ENCODE results near the gene ERBB2.
A peak's percentile ranks its signal among the peaks of the same experiment; 100 is the strongest.

The ERBB2 gene

GRCh38 chr17:39663688-39664580, 35.9 kb upstream of the ERBB2 start:
- TF ChIP-seq, protein P1, sequence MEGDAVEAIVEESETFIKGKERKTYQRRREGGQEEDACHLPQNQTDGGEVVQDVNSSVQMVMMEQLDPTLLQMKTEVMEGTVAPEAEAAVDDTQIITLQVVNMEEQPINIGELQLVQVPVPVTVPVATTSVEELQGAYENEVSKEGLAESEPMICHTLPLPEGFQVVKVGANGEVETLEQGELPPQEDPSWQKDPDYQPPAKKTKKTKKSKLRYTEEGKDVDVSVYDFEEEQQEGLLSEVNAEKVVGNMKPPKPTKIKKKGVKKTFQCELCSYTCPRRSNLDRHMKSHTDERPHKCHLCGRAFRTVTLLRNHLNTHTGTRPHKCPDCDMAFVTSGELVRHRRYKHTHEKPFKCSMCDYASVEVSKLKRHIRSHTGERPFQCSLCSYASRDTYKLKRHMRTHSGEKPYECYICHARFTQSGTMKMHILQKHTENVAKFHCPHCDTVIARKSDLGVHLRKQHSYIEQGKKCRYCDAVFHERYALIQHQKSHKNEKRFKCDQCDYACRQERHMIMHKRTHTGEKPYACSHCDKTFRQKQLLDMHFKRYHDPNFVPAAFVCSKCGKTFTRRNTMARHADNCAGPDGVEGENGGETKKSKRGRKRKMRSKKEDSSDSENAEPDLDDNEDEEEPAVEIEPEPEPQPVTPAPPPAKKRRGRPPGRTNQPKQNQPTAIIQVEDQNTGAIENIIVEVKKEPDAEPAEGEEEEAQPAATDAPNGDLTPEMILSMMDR (IDR thresholded peaks at IDR 0.05; ENCODE audit: insufficient read depth, low read length, poor library complexity, severe bottlenecking) = no peak
- DNase-seq (ENCODE audit: extremely low read depth, insufficient read length) = no peak
- Histone ChIP-seq H3K27me3 (replicated peaks; ENCODE audit: control insufficient read depth, insufficient read depth, low read length) (no peaks in the 10 kb centered on the region; the same call in 1 of the 2 replicates), H3K36me3 (ENCODE audit: control insufficient read depth, insufficient read depth, low read length) (peaks cover 27% of the 10 kb centered on the region), H3K4me3 (replicated peaks; ENCODE audit: low read depth, low read length) (no peak overlapping the region)

DNA sequence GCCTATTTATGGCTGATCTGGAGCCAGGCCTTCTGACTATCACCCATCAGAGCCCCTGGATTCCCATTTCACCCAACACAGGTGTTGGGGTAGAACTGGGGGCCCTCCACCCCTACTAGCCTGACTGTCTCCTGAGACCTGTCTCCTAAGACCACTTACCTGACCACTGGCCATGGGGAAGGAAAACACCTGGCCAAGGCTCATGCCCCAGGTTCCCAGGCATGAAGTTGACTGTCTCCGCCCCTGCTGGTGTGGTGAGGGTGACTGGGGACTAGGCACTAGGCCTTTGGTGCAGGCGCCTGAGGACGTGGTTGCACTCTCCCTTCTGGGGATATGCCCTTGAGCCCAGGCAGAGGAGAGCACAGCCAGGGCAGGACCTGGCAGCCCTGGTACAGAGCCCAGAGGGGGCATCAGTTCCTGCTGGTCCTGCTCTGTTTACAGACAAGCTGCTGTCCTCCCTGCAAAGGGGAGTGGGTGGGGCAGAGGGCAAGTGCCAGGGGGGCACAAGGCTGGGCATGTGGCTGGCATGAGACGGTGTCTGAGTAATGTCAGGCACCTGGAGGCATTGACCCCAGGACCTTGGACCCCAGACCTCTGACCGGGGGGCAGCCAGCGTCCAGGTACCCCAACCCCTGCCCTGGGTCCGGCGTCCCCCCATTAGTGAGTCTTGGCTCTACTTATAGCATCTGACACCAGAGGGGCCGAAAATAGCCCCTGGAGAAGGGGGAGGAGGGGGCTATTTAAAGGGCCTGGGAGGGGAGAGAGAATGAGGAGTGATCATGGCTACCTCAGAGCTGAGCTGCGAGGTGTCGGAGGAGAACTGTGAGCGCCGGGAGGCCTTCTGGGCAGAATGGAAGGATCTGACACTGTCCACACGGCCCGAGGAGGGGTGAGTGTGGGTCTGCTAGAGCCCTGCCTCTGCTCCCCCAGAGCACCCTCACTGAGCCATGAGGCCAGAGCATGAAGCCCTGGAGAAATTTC, 35.0 kb upstream of the ERBB2 start, which contains the start of gene TCAP:
Gene TCAP, plus strand, starts transcription at position 769 of the 981 bp plus-strand sequence. Its CDS starts 11 bp downstream, at position 780.
- H3K36me3 ChIP-seq (ENCODE audit: control insufficient read depth, insufficient read depth, low read length) = peaks cover 25% of the 10 kb centered on the region
- no peaks in the 10 kb centered on the region; the same call in 1 of the 2 replicates for H3K27me3 ChIP-seq (replicated peaks; ENCODE audit: control insufficient read depth, insufficient read depth, low read length)
- TF ChIP-seq, protein P1 (IDR thresholded peaks at IDR 0.05; ENCODE audit: insufficient read depth, low read length, poor library complexity, severe bottlenecking) = no peak
- DNase-seq (ENCODE audit: extremely low read depth, insufficient read length) = no peak
- no peak within 1 kb of the TSS for H3K4me3 ChIP-seq (replicated peaks; ENCODE audit: low read depth, low read length)

DNA sequence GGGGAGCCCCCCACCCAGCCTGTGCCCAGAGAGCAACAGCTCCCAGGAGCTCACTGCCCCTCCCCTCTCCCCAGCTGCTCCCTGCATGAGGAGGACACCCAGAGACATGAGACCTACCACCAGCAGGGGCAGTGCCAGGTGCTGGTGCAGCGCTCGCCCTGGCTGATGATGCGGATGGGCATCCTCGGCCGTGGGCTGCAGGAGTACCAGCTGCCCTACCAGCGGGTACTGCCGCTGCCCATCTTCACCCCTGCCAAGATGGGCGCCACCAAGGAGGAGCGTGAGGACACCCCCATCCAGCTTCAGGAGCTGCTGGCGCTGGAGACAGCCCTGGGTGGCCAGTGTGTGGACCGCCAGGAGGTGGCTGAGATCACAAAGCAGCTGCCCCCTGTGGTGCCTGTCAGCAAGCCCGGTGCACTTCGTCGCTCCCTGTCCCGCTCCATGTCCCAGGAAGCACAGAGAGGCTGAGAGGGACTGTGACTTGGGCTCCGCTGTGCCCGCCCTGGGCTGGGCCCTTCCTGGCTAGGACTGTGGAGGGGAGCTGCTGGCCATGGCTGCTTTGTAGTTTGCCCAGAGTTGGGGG, 34.1 kb upstream of the ERBB2 start:
- TF ChIP-seq, protein P1 (IDR thresholded peaks at IDR 0.05; ENCODE audit: insufficient read depth, low read length, poor library complexity, severe bottlenecking) = peak; percentile 26
- H3K4me3 ChIP-seq (replicated peaks; ENCODE audit: low read depth, low read length) = no peak overlapping the region
- no peaks in the 10 kb centered on the region; the same call in 1 of the 2 replicates for H3K27me3 ChIP-seq (replicated peaks; ENCODE audit: control insufficient read depth, insufficient read depth, low read length)
- H3K36me3 ChIP-seq (ENCODE audit: control insufficient read depth, insufficient read depth, low read length) = peaks cover 18% of the 10 kb centered on the region
- DNase-seq (ENCODE audit: extremely low read depth, insufficient read length) = no peak

- H3K27me3 ChIP-seq (replicated peaks; ENCODE audit: control insufficient read depth, insufficient read depth, low read length) = no peaks in the 10 kb centered on the region; the same call in 1 of the 2 replicates
- H3K36me3 ChIP-seq (ENCODE audit: control insufficient read depth, insufficient read depth, low read length) = peaks cover 13% of the 10 kb centered on the region
- no peak for DNase-seq (ENCODE audit: extremely low read depth, insufficient read length)
- H3K4me3 ChIP-seq (replicated peaks; ENCODE audit: low read depth, low read length) = no peak overlapping the region
- TF ChIP-seq, protein P1 (IDR thresholded peaks at IDR 0.05; ENCODE audit: insufficient read depth, low read length, poor library complexity, severe bottlenecking) = no peak
Observed at GRCh38 chr17:39666231-39666600, 33.6 kb upstream of the ERBB2 start.

DNA sequence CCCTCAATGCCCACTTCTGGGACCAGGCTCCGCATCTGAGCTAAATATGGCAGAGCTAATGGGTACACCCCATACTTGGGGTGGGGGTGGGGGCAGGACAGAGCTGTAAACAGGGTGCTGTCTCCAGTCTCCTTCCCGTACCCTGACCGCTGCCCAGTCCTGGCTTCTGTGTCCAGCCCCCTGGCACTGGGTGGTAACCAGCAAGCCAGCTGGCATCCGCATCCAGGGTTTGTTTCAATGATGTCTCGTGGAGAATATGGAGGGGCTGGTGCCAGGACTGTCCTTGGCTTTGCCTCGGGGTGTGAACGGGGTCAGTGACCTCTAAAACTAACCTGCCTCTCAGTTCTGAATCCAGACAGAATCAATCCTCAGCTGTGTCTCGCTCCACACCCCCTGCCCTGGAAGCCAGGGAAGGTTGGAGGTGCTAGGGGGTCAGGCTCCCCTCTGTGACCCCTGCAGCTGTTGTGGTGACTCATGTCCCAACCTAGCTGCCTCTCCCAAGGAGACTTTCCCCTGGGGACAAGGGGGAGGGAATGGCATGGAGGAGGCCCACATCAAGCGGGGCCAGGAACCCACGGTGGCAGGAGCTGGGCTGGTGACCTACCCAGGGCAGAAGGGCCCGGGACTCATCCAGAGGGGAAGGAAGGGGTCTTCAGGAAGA, 33.1 kb upstream of the ERBB2 start:
- no peak for DNase-seq (ENCODE audit: extremely low read depth, insufficient read length)
- H3K27me3 ChIP-seq (replicated peaks; ENCODE audit: control insufficient read depth, insufficient read depth, low read length) = no peaks in the 10 kb centered on the region; the same call in 1 of the 2 replicates
- H3K36me3 ChIP-seq (ENCODE audit: control insufficient read depth, insufficient read depth, low read length) = peaks cover 8% of the 10 kb centered on the region
- TF ChIP-seq, protein P1 (IDR thresholded peaks at IDR 0.05; ENCODE audit: insufficient read depth, low read length, poor library complexity, severe bottlenecking) = no peak
- no peak overlapping the region for H3K4me3 ChIP-seq (replicated peaks; ENCODE audit: low read depth, low read length)

All from GM06990 (cell line).